ENCODE results near the gene CTTNBP2. TPM values are rescaled to one million over a fixed set of nuclear protein-coding genes. Genes with fewer than 3 reads are reported as not detected.

The CTTNBP2 gene
- total RNA-seq, 1 experiment from 2014 or later = 17.6 TPM

GRCh38 chr7:117902314-117902889 lies 29.2 kb upstream of the CTTNBP2 start:
- no peaks in the 10 kb centered on the region for H3K36me3 Mint-ChIP-seq (ENCODE audit: insufficient read depth in 1 of 3, low read depth in 3 of 3)
- no peaks in the 10 kb centered on the region for H3K23me2 ChIP-seq (ENCODE audit: insufficient read length, low read depth, low read length, poor library complexity, severe bottlenecking)
- H3K23ac ChIP-seq (ENCODE audit: insufficient read length, low read depth, low read length) = no peak overlapping the region
- no CpG with 5 or more reads among the region's 5 CpGs for WGBS (ENCODE audit: extremely low coverage, insufficient read length, low lambda C conversion rate)
- H2BK20ac ChIP-seq (ENCODE audit: low read depth, low read length, poor library complexity, severe bottlenecking) = no peak overlapping the region
- DNase-seq = no peak
- no peaks in the 10 kb centered on the region for H3K79me1 ChIP-seq (ENCODE audit: insufficient read depth, low read depth, low read length, poor library complexity, severe bottlenecking)
- no peak overlapping the region for H3K56ac ChIP-seq (ENCODE audit: insufficient read length, low read depth, low read length)
- H3K4me3 Mint-ChIP-seq = no peak overlapping the region
- no peaks in the 10 kb centered on the region for H4K20me1 ChIP-seq (ENCODE audit: control insufficient read depth, insufficient read depth, insufficient read length)
- H3K4ac ChIP-seq (ENCODE audit: low read depth, low read length) = no peak overlapping the region
- no peaks in the 10 kb centered on the region for H3K4me1 ChIP-seq (ENCODE audit: insufficient read depth, low read length)
- no peaks in the 10 kb centered on the region for H3K79me2 ChIP-seq (ENCODE audit: insufficient read depth, low read length)
- H2AFZ ChIP-seq (ENCODE audit: low read length) = no peak overlapping the region
- H2BK120ac ChIP-seq (ENCODE audit: low read depth, low read length, poor library complexity, severe bottlenecking) = no peak overlapping the region
- no peak overlapping the region for H3T11ph ChIP-seq (ENCODE audit: low read length)
- no peak overlapping the region for H3K9ac ChIP-seq (ENCODE audit: extremely low read depth, insufficient read length, low read length)
- no peaks in the 10 kb centered on the region for H3K4me1 Mint-ChIP-seq
- no peak overlapping the region for H2AK5ac ChIP-seq (ENCODE audit: insufficient read length, low read length)
- H2BK5ac ChIP-seq (ENCODE audit: insufficient read length, low read length) = no peak overlapping the region
- H3K27ac Mint-ChIP-seq = no peak overlapping the region
- no peak overlapping the region for H3K18ac ChIP-seq (ENCODE audit: insufficient read length, low read depth, low read length)
- no peaks in the 10 kb centered on the region for H3K9me3 ChIP-seq (ENCODE audit: control insufficient read depth, low read depth, low read length)
- no peak overlapping the region for H2BK15ac ChIP-seq (ENCODE audit: low read depth, low read length)
- no peak overlapping the region for H3K27ac ChIP-seq (ENCODE audit: insufficient read length, low read depth, low read length)
- no peak overlapping the region for H2BK12ac ChIP-seq (ENCODE audit: insufficient read length, low read depth, low read length)
- H4K5ac ChIP-seq (ENCODE audit: insufficient read length, low read depth, low read length) = no peak overlapping the region
- TF ChIP-seq, protein P1, sequence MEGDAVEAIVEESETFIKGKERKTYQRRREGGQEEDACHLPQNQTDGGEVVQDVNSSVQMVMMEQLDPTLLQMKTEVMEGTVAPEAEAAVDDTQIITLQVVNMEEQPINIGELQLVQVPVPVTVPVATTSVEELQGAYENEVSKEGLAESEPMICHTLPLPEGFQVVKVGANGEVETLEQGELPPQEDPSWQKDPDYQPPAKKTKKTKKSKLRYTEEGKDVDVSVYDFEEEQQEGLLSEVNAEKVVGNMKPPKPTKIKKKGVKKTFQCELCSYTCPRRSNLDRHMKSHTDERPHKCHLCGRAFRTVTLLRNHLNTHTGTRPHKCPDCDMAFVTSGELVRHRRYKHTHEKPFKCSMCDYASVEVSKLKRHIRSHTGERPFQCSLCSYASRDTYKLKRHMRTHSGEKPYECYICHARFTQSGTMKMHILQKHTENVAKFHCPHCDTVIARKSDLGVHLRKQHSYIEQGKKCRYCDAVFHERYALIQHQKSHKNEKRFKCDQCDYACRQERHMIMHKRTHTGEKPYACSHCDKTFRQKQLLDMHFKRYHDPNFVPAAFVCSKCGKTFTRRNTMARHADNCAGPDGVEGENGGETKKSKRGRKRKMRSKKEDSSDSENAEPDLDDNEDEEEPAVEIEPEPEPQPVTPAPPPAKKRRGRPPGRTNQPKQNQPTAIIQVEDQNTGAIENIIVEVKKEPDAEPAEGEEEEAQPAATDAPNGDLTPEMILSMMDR (conservative IDR thresholded peaks at IDR 0.05) = no peak
- no peak overlapping the region; the same call in 1 of the 2 replicates for H3K14ac ChIP-seq (ENCODE audit: insufficient read depth, low read length)
- H3K27me3 Mint-ChIP-seq (ENCODE audit: low read depth) = no peaks in the 10 kb centered on the region
- no peaks in the 10 kb centered on the region for H3K27me3 ChIP-seq (ENCODE audit: insufficient read depth, low read length)
- H3K4me2 ChIP-seq (ENCODE audit: insufficient read depth, insufficient read length, low read length) = no peak overlapping the region
- no peaks in the 10 kb centered on the region for H3K9me3 Mint-ChIP-seq
- no peak overlapping the region for H4K91ac ChIP-seq (ENCODE audit: insufficient read length, low read depth, low read length)
- no peak overlapping the region for H4K8ac ChIP-seq (replicated peaks; ENCODE audit: insufficient read length, low read depth, low read length)
